Colon (tissue), 2 donors: ENCODE data around the gene GCDH.

Experiments used
- FAIRE-seq: peaks from 2 replicates; lab custom pipeline; 2012; peaks lifted over from hg19 to GRCh38; lab: Jason Lieb, UNC
- donor health status: control.
- donor health status: control.

Gene GCDH

DNA sequence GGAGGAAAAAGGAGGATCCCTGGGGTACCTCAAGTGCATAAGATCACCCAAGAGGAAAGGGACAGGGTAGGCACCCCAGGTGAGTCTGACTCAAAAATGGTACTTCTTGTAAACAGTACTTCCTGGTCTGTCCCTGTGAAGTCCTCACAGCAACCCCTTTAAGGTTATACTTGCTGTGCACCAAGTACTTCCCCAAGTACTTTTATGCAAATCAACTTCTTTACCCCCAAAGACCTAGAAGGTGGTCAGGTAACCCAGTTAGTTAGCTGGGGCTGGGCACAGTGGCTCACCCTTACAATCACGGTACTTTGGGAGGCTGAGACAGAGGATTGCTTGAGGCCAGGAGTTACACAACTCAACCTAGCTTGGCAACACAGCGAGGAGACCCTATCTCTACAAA is 49.9 kb downstream of the GCDH start:
- FAIRE-seq: no peak

- no peak for FAIRE-seq
Observed at GRCh38 chr19:12943437-12944044, 52.6 kb downstream of the GCDH start.

GRCh38 chr19:12944104-12944674 is 53.2 kb downstream of the GCDH start:
- FAIRE-seq: no peak

DNA sequence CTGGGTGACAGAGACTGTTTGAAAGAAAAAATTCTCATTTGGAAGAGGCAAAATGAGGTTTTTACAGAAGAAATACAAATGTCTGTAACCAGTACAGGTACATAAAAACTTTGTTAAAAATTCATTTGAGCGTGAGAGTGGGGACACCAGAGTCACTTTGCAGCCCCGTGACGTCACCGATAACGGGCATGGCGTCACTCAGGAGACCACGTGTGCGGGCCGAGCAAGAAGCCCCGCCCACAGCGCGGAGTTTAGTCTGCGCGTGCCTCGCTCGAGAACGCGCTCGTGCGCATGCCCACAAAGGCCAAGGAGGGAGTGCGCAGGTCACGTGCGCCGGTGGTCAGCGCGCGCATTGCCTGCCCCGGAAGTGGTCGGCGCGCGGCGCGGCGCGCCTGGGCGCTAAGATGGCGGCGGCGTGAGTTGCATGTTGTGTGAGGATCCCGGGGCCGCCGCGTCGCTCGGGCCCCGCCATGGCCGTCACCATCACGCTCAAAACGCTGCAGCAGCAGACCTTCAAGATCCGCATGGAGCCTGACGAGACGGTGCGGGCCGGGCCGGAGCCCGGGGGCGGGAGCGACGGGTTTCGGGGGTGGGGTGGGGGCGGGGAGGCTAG is 54.6 kb downstream of the GCDH start, which contains the start of gene RAD23A:
Gene RAD23A (plus strand): TSS at position 384 of the 613 bp plus-strand sequence. CDS start 87 bp downstream, at position 471.
- FAIRE-seq: no peak

GRCh38 chr19:12946092-12946721 is 55.2 kb downstream of the GCDH start:
- FAIRE-seq: no peak

- FAIRE-seq: no peak
Observed at GRCh38 chr19:12946731-12947496, 56.0 kb downstream of the GCDH start.

- FAIRE-seq: no peak
Observed at GRCh38 chr19:12947702-12948611, 57.0 kb downstream of the GCDH start.

GRCh38 chr19:12948612-12949362 is 57.8 kb downstream of the GCDH start:
- no peak for FAIRE-seq
